RWPE2 (cell line): ENCODE data around the gene MAPK1.
"Not testable (repeated sequence)": the region's sequence is repeated elsewhere in the genome, so short reads cannot be mapped to it uniquely, and the experiment has no call there.

ENCODE experiments used
- ATAC-seq: fragments of 200-7000 bp; cut with Tn5 transposase; 3 replicates; pipeline ENCODE4 v1.9.1; 2021; ENCODE audit warnings: low read depth
- DNase-seq: peaks from one replicate; pipeline ENCODE4 v3.0.0-alpha.2; 2020; ENCODE audit warnings: low spot score
- H3K27ac ChIP-seq: fragments of 450-650 bp; 2 replicates; pipeline ENCODE4 v1.5.1; 2017; ENCODE audit warnings: mild to moderate bottlenecking; ENCODE audit not compliant: poor library complexity, severe bottlenecking
- H3K27me3 ChIP-seq: fragments of 250-450 bp; sonication (Bioruptor Pico); 2 replicates; pipeline ENCODE4 v1.5.1; 2021; ENCODE audit warnings: mild to moderate bottlenecking, moderate library complexity; ENCODE audit not compliant: insufficient read depth, poor library complexity, severe bottlenecking
- H3K36me3 ChIP-seq: fragments of 250-450 bp; sonication (Bioruptor Pico); 2 replicates; pipeline ENCODE4 v1.5.1; 2020; ENCODE audit warnings: low read depth, mild to moderate bottlenecking, moderate library complexity
- H3K4me1 ChIP-seq: fragments of 250-450 bp; sonication (Bioruptor Pico); 2 replicates; pipeline ENCODE4 v1.5.1; 2021; ENCODE audit warnings: mild to moderate bottlenecking, moderate library complexity; ENCODE audit not compliant: insufficient read depth, poor library complexity, severe bottlenecking
- H3K4me3 ChIP-seq: fragments of 250-450 bp; sonication (Bioruptor Pico); 2 replicates; pipeline ENCODE4 v1.5.1; 2021; ENCODE audit warnings: mild to moderate bottlenecking, moderate library complexity; ENCODE audit not compliant: severe bottlenecking
- H3K9me3 ChIP-seq: fragments of 250-450 bp; sonication (Bioruptor Pico); 2 replicates; pipeline ENCODE4 v1.5.1; 2021; ENCODE audit warnings: mild to moderate bottlenecking, moderate library complexity; ENCODE audit not compliant: severe bottlenecking
- TF ChIP-seq, protein P1 (sequence below): fragments of 450-650 bp; IDR thresholded peaks from one replicate; pipeline ENCODE4 v1.5.1; 2017; ENCODE audit warnings: mild to moderate bottlenecking, moderate library complexity; ENCODE audit not compliant: poor library complexity, severe bottlenecking

MAPK1 gene

DNA sequence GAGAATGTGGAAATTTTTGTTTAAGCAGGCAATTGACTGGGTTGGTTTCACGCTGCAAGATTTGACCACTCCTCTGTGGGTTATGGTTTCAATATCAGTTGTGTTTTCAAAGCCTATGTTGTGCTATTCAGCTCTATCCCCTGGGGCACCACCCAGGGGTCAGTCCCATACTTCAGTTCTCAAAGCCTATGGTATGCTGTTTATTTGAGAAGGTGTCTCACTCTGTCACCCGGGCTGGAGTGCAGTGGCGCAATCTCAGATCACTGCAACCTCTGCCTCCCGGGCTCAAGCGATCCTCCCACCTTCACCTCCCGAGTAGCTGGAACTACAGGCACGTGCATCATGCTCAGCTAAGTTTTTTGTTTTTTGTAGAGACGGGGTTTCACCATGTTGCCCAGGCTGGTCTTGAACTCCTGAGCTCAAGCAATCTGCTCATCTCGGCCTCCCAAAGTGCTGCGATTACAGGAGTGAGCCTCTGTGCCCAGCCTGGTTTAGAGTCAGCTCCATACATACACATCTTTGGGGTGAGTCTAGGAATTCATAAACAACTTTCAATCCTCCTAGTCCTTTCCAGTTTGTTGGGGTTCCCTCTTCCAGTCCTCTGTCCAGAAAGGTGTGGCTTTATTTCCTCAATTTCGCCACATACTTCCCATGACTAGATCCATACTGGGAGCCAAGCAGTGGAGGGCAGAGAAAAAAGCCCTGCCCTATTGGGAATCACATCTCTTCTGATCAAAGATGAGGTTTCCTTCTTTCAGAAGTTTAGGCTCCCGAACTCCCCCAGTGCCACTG, 35.0 kb upstream of the MAPK1 start:
- TF ChIP-seq, protein P1, sequence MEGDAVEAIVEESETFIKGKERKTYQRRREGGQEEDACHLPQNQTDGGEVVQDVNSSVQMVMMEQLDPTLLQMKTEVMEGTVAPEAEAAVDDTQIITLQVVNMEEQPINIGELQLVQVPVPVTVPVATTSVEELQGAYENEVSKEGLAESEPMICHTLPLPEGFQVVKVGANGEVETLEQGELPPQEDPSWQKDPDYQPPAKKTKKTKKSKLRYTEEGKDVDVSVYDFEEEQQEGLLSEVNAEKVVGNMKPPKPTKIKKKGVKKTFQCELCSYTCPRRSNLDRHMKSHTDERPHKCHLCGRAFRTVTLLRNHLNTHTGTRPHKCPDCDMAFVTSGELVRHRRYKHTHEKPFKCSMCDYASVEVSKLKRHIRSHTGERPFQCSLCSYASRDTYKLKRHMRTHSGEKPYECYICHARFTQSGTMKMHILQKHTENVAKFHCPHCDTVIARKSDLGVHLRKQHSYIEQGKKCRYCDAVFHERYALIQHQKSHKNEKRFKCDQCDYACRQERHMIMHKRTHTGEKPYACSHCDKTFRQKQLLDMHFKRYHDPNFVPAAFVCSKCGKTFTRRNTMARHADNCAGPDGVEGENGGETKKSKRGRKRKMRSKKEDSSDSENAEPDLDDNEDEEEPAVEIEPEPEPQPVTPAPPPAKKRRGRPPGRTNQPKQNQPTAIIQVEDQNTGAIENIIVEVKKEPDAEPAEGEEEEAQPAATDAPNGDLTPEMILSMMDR, result no peak
- no peak overlapping the region for H3K4me3 ChIP-seq
- DNase-seq, result no peak

DNA sequence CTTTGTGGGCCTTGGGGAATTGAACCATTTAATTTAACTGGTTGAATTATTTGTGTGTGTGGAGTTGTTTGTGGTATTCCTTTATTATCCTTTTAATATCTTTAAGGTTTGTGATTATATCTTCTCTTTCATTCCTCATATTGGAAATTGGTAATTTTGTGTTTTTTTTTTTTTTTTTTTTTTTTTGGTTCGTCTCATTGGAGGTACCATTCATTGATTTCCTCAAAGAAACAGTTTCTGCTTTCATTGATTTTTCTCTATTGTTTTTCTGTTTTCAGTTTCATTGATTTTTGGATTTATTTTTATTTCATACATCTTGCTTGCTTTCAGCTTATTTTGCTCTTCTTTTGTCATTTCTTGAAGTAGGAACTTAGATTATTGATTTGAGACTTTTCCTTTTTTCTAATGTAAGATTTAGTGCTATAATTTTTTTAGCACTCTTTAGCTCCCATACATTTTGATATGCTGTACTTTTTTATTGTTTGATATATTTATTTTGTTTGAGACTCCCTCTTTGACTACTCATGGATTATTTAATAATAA, 31.0 kb upstream of the MAPK1 start:
- Histone ChIP-seq H3K27ac (no peak overlapping the region), H3K4me1 (no peaks in the 10 kb centered on the region), H3K36me3 (no peaks in the 10 kb centered on the region), H3K4me3 (no peak overlapping the region), H3K9me3 (peaks cover 3% of the 10 kb centered on the region), H3K27me3 (no peaks in the 10 kb centered on the region)
- TF ChIP-seq, protein P1, result no peak
- ATAC-seq, result no peak
- no peak for DNase-seq

More for the DNA sequence above, 35.0 kb upstream of the MAPK1 start:
- Histone ChIP-seq H3K27ac (no peak overlapping the region), H3K36me3 (no peaks in the 10 kb centered on the region), H3K4me1 (no peaks in the 10 kb centered on the region), H3K27me3 (no peaks in the 10 kb centered on the region), H3K9me3 (no peaks in the 10 kb centered on the region)
- ATAC-seq, result no peak

DNA sequence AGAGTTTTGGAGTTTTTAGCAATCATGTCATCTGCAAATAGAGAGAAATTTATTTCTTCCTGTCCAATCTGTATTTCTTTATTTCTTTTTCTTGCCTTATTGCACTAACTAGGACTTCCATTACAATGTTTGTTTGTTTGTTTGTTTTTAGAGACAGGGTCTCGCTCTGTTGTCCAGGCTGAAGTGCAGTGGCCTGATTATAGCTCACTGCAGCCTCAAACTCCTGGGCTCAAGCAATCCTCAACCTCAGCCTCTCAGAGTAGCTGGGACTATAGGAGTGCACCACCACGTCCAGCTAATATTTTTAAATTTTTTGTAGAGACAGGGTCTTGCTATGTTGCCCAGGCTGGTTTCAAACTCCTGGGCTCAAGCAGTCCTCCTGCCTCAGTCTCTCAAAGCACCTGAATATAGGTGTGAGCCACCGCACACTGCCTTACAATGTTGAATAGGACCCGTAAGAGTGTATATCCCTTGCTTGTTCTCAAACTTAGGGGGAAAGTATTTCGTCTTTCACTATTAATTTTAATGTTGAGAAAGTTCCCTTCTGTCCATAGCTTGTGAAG, 29.6 kb upstream of the MAPK1 start:
- no peak for DNase-seq
- Histone ChIP-seq H3K9me3 (peaks cover 3% of the 10 kb centered on the region), H3K4me1 (no peaks in the 10 kb centered on the region), H3K36me3 (no peaks in the 10 kb centered on the region), H3K4me3 (no peak overlapping the region), H3K27me3 (no peaks in the 10 kb centered on the region), H3K27ac (no peak overlapping the region)
- no peak for ATAC-seq
- TF ChIP-seq, protein P1, result no peak

DNA sequence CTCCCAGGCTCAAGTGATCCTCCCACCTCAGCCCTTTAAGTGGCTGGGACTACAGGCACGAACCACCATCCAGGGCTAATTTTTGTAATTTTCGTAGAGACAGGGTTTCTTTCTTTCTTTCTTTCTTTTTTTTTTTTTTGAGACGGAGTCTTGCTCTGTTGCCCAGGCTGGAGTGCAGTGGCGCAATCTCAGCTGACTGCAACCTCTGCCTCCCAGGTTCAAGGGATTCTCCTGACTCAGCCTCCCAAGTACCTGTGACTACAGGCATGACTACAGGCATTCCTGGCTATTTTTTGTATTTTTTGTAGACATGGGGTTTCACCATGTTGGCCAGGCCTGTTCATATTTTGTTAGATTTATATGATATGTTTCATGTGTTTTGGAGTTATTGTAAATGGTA, 28.8 kb upstream of the MAPK1 start:
- not testable (repeated sequence) for H3K9me3 ChIP-seq, H3K4me1 ChIP-seq, ATAC-seq, H3K4me3 ChIP-seq, H3K36me3 ChIP-seq, H3K27me3 ChIP-seq, DNase-seq, H3K27ac ChIP-seq

DNA sequence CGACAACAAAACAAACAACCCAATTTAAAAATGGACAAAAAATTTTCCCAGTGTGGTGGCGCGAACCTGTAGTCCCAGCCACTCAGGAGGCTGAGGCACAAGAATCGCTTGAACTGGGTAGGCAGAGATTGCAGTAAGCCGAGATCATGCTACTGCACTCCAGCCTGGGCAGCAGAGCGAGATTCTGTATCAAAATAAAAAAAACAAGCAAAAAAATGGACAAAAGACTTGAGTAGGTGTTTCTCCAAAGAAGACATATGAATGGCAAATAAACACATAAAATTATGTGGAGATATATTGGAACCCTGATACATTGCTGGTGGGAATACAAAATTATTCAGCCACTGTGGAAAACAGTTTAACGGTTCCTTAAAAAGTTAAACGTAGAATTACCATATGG, 27.4 kb upstream of the MAPK1 start:
- no peak for ATAC-seq
- H3K4me3 ChIP-seq, result no peak overlapping the region

More for the DNA sequence above, 27.4 kb upstream of the MAPK1 start:
- no peaks in the 10 kb centered on the region for H3K36me3 ChIP-seq
- no peaks in the 10 kb centered on the region for H3K27me3 ChIP-seq
- no peak for DNase-seq
- no peaks in the 10 kb centered on the region for H3K4me1 ChIP-seq
- H3K9me3 ChIP-seq, result peaks cover 3% of the 10 kb centered on the region
- TF ChIP-seq, protein P1, result no peak
- H3K27ac ChIP-seq, result no peak overlapping the region
